Measurements from ENCODE around the gene PSME3IP1.

Gene PSME3IP1

GRCh38 chr16:57107321-57107922 is 78.4 kb downstream of the PSME3IP1 start:
- no peaks in the 10 kb centered on the region for H3K9me3 ChIP-seq (ENCODE audit: control insufficient read depth, low read length)
- 77 to 87% methylated on average over 2 to 6 of the region's 9 CpGs for WGBS, 2 experiments (ENCODE audit: insufficient coverage in 2 of 2)
- H3K36me3 ChIP-seq (ENCODE audit: control insufficient read depth, insufficient read depth, low read length) = no peaks in the 10 kb centered on the region
- peaks cover 19% of the 10 kb centered on the region for H3K4me1 ChIP-seq (ENCODE audit: control insufficient read depth, insufficient read depth, low read length, poor library complexity, severe bottlenecking)
- no peak overlapping the region for H3K4me3 ChIP-seq (ENCODE audit: extremely low read depth, insufficient read depth, low read length, poor library complexity, severe bottlenecking)
- H3K27ac ChIP-seq (ENCODE audit: low read depth, low read length, severe bottlenecking) = no peak overlapping the region

GRCh38 chr16:57106767-57107166 is 79.1 kb downstream of the PSME3IP1 start:
- Histone ChIP-seq H3K4me3 (ENCODE audit: extremely low read depth, insufficient read depth, low read length, poor library complexity, severe bottlenecking) (no peak overlapping the region), H3K27ac (ENCODE audit: low read depth, low read length, severe bottlenecking) (no peak overlapping the region)
- 100% methylated on average over 1 to 2 of the region's 2 CpGs for WGBS, 2 experiments (ENCODE audit: insufficient coverage in 2 of 2)

GRCh38 chr16:57105184-57105583 is 80.7 kb downstream of the PSME3IP1 start:
- 93 to 98% methylated on average over 4 to 7 of the region's 7 CpGs for WGBS, 2 experiments (ENCODE audit: insufficient coverage in 2 of 2)

More at GRCh38 chr16:57106767-57107166, 79.1 kb downstream of the PSME3IP1 start:
- H3K9me3 ChIP-seq (ENCODE audit: control insufficient read depth, low read length) = no peaks in the 10 kb centered on the region
- peaks cover 12% of the 10 kb centered on the region for H3K4me1 ChIP-seq (ENCODE audit: control insufficient read depth, insufficient read depth, low read length, poor library complexity, severe bottlenecking)
- H3K36me3 ChIP-seq (ENCODE audit: control insufficient read depth, insufficient read depth, low read length) = no peaks in the 10 kb centered on the region

GRCh38 chr16:57104706-57105105 is 81.1 kb downstream of the PSME3IP1 start:
- 91 to 100% methylated on average over 1 to 3 of the region's 3 CpGs for WGBS, 2 experiments (ENCODE audit: insufficient coverage in 2 of 2)
- no peaks in the 10 kb centered on the region for H3K9me3 ChIP-seq (ENCODE audit: control insufficient read depth, low read length)
- H3K4me1 ChIP-seq (ENCODE audit: control insufficient read depth, insufficient read depth, low read length, poor library complexity, severe bottlenecking) = peaks cover 12% of the 10 kb centered on the region
- peak overlapping the region; percentile 5 for H3K27ac ChIP-seq (ENCODE audit: low read depth, low read length, severe bottlenecking)
- peaks cover 6% of the 10 kb centered on the region for H3K36me3 ChIP-seq (ENCODE audit: control insufficient read depth, insufficient read depth, low read length)
- no peak overlapping the region for H3K4me3 ChIP-seq (ENCODE audit: extremely low read depth, insufficient read depth, low read length, poor library complexity, severe bottlenecking)

More at GRCh38 chr16:57105184-57105583, 80.7 kb downstream of the PSME3IP1 start:
- Histone ChIP-seq H3K27ac (ENCODE audit: low read depth, low read length, severe bottlenecking) (peak overlapping the region; percentile 5), H3K9me3 (ENCODE audit: control insufficient read depth, low read length) (no peaks in the 10 kb centered on the region), H3K36me3 (ENCODE audit: control insufficient read depth, insufficient read depth, low read length) (peaks cover 6% of the 10 kb centered on the region), H3K4me3 (ENCODE audit: extremely low read depth, insufficient read depth, low read length, poor library complexity, severe bottlenecking) (no peak overlapping the region), H3K4me1 (ENCODE audit: control insufficient read depth, insufficient read depth, low read length, poor library complexity, severe bottlenecking) (peaks cover 12% of the 10 kb centered on the region)

- Histone ChIP-seq H3K36me3 (ENCODE audit: control insufficient read depth, insufficient read depth, low read length) (peaks cover 6% of the 10 kb centered on the region), H3K4me3 (ENCODE audit: extremely low read depth, insufficient read depth, low read length, poor library complexity, severe bottlenecking) (no peak overlapping the region), H3K9me3 (ENCODE audit: control insufficient read depth, low read length) (no peaks in the 10 kb centered on the region), H3K27ac (ENCODE audit: low read depth, low read length, severe bottlenecking) (no peak overlapping the region), H3K4me1 (ENCODE audit: control insufficient read depth, insufficient read depth, low read length, poor library complexity, severe bottlenecking) (peaks cover 4% of the 10 kb centered on the region)
- 74 to 76% methylated on average over 12 to 14 of the region's 16 CpGs for WGBS, 2 experiments (ENCODE audit: insufficient coverage in 2 of 2)
Measured at GRCh38 chr16:57102888-57103851, 82.7 kb downstream of the PSME3IP1 start.
